GM12891 (cell line): Measurements from ENCODE around the gene TEAD4.

Source experiments
- POLR2A ChIP-seq: IDR thresholded peaks from 2 replicates; pipeline ENCODE4 v1.6.1; 2011; ENCODE audit warnings: low read depth, low read length, control low read depth
- POLR2AphosphoS5 ChIP-seq: IDR thresholded peaks from 2 replicates; pipeline ENCODE4 v1.6.1; 2011; ENCODE audit warnings: low read depth, low read length, control low read depth
- POU2F2 ChIP-seq: IDR thresholded peaks from 2 replicates; pipeline ENCODE4 v1.6.1; 2011; ENCODE audit warnings: low read depth, mild to moderate bottlenecking, control low read depth, low read length, moderate library complexity
- TAF1 ChIP-seq: IDR thresholded peaks from 2 replicates; pipeline ENCODE4 v1.6.1; 2011; ENCODE audit warnings: low read depth, low read length, control low read depth

DNA sequence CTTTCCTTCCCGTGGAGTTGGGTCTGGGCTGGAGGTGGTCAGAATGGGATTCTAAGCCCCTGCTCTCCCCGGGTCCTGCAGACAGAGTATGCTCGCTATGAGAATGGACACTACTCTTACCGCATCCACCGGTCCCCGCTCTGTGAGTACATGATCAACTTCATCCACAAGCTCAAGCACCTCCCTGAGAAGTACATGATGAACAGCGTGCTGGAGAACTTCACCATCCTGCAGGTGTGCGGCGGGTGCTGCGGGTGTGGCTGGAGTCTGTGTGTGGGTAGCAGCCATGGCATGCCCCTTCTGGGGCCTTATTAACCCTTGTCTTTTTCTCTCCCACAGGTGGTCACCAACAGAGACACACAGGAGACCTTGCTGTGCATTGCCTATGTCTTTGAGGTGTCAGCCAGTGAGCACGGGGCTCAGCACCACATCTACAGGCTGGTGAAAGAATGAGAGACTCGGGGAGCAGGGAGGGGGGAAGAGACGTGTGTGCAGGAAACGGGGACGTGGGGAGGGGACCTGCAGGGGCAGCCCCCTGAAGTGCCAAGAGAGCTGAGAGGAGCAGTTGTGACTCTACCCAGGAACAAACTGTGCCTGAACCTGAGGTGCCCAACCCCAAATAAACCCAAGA, 80.9 kb downstream of the TEAD4 start:
- TF ChIP-seq POLR2A, result no peak
- TF ChIP-seq POLR2AphosphoS5, result no peak
- no peak for TF ChIP-seq TAF1
- no peak for TF ChIP-seq POU2F2
